ENCODE data around the gene ICAM5.
"Not testable (repeated sequence)": the region's sequence is repeated elsewhere in the genome, so short reads cannot be mapped to it uniquely, and the experiment has no call there.

The ICAM5 gene

GRCh38 chr19:10270616-10271394 lies 18.9 kb upstream of the ICAM5 start, which contains the start of gene ICAM1:
Gene ICAM1 (plus strand): TSS chr19:10271120. CDS start chr19:10271160, 40 bp downstream.
- peak; percentile 91 for DNase-seq

DNA sequence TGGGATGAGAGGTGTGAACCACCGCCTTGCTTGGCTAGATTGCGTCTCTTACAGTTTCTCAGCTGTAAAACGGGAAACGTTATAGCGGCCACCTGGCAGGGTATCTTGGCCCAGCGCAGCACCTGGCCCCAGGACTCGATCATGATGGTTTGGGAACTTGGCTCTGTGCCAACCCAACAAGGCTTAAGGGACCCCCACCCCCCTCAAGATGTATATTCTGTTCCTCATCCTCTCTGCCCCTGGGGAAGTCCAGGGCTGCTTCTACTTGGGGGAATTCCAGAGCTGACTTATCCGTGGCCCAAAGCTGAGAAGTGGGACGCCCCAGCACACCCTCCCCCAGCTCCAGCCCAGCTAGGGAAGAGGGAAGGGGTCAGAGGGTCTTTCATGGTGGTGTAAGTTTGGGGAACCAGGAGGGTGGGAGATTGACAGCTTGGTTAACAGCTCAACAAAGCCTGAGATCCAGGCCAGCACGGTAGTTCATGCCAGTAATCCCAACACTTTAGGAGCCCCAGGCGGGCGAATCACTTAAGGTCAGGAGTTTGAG lies 18.1 kb upstream of the ICAM5 start:
- DNase-seq: peak; percentile 80

GRCh38 chr19:10274589-10274988 lies 15.2 kb upstream of the ICAM5 start:
- no peak for DNase-seq

GRCh38 chr19:10277795-10278589 lies 11.8 kb upstream of the ICAM5 start:
- no peak for DNase-seq

- DNase-seq: no peak
These were observed 10.8 kb upstream of the ICAM5 start for GRCh38 chr19:10278935-10279334.

- DNase-seq: no peak
These were observed 9.9 kb upstream of the ICAM5 start for GRCh38 chr19:10279737-10280442.

DNA sequence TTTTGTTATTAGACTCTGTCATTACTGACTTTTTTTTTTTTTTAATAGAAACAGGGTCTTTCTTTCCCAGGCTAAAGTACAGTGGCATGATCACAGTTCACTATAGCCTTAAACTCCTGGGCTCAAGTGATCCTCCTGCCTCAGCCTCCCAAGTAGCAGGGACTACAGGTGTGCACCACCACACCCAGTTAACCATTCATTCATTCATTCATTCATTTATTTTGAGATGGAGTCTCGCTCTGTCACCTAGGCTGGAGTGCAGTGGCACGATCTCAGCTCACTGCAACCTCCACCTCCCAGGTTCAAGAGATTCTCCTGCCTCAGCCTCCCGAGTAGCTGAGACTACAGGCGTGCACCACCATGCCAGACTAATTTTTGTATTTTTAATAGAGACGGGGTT lies 7.7 kb upstream of the ICAM5 start:
- not testable (repeated sequence) for DNase-seq

DNA sequence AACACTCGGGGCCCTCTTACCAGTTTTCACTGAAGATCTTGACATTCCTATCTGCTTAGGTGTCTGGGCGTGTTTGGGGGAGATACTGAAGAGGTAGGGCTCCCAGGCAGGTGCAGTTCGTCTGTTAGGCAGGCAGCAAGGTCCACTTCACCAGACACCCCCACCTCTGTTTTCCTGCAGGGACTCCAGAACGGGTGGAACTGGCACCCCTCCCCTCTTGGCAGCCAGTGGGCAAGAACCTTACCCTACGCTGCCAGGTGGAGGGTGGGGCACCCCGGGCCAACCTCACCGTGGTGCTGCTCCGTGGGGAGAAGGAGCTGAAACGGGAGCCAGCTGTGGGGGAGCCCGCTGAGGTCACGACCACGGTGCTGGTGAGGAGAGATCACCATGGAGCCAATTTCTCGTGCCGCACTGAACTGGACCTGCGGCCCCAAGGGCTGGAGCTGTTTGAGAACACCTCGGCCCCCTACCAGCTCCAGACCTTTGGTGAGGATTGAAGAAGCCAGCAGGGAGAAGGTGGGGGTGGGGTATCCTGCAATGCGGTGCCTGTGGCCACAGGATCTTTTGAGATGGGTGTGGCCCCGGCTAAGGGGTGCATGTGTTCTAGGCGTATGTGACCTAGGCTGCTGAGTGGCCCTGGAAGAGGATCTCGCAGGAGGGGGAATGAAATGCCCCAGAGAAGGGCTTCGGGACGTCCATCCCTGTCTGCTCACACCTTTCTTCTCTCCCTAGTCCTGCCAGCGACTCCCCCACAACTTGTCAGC lies 6.3 kb upstream of the ICAM5 start:
- DNase-seq: no peak

- DNase-seq: no peak
These were observed 5.4 kb upstream of the ICAM5 start for GRCh38 chr19:10284065-10284959.

DNA sequence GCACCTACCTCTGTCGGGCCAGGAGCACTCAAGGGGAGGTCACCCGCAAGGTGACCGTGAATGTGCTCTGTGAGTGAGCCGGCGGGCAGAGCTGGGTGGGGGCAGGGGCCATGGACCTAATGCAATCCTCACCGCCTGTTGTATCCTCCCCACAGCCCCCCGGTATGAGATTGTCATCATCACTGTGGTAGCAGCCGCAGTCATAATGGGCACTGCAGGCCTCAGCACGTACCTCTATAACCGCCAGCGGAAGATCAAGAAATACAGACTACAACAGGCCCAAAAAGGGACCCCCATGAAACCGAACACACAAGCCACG lies 4.8 kb upstream of the ICAM5 start:
- no peak for DNase-seq

DNA sequence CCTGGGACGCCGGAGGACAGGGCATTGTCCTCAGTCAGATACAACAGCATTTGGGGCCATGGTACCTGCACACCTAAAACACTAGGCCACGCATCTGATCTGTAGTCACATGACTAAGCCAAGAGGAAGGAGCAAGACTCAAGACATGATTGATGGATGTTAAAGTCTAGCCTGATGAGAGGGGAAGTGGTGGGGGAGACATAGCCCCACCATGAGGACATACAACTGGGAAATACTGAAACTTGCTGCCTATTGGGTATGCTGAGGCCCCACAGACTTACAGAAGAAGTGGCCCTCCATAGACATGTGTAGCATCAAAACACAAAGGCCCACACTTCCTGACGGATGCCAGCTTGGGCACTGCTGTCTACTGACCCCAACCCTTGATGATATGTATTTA lies 4.4 kb upstream of the ICAM5 start:
- DNase-seq: no peak

- DNase-seq: peak; percentile 53
These were observed 2.7 kb upstream of the ICAM5 start, which contains the start of gene ICAM4 for GRCh38 chr19:10286803-10287737. Gene ICAM4 (plus strand): TSS chr19:10286955. CDS start chr19:10287013, 58 bp downstream.

DNA sequence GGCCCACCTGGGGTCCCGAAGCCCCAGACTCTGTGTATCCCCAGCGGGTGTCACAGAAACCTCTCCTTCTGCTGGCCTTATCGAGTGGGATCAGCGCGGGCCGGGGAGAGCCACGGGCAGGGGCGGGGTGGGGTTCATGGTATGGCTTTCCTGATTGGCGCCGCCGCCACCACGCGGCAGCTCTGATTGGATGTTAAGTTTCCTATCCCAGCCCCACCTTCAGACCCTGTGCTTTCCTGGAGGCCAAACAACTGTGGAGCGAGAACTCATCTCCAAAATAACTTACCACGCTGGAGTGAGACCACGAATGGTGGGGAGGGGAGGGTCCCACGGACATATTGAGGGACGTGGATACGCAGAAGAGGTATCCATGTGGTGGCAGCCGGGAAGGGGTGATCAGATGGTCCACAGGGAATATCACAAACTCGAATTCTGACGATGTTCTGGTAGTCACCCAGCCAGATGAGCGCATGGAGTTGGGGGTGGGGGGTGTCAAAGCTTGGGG lies 1.0 kb upstream of the ICAM5 start:
- DNase-seq: no peak

DNA sequence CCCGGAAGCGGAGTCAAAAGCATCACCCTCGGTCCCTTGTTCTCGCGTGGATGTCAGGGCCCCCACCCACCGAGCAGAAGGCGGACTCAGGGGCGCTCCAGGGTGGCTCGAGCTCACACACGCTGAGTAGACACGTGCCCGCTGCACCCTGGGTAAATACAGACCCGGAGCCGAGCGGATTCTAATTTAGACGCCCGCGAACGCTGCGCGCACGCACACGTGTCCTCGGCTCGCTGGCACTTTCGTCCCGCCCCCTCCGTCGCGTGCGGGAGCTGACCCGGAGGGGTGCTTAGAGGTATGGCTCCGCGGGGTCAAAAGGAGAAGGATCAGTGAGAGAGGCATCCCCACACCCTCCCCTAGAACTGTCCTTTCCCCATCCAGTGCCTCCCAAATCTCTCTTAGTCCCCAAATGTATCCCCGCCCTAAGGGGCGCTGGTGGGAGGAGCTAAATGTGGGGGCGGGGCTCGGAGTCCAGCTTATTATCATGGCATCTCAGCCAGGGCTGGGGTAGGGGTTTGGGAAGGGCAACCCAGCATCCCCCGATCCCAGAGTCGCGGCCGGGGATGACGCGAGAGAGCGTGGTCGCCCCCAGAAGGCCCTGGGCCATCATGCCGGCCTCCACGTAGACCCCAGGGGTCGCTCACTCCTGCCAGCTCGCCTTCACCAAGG lies 451 bp upstream of the ICAM5 start:
- DNase-seq: peak; percentile 64

GRCh38 chr19:10290357-10290875 lies 664 bp downstream of the ICAM5 start:
- DNase-seq: no peak

GRCh38 chr19:10290876-10291553 lies 1.3 kb downstream of the ICAM5 start:
- DNase-seq: peak; percentile 59

GRCh38 chr19:10291554-10292205 lies 1.9 kb downstream of the ICAM5 start:
- DNase-seq: no peak

DNA sequence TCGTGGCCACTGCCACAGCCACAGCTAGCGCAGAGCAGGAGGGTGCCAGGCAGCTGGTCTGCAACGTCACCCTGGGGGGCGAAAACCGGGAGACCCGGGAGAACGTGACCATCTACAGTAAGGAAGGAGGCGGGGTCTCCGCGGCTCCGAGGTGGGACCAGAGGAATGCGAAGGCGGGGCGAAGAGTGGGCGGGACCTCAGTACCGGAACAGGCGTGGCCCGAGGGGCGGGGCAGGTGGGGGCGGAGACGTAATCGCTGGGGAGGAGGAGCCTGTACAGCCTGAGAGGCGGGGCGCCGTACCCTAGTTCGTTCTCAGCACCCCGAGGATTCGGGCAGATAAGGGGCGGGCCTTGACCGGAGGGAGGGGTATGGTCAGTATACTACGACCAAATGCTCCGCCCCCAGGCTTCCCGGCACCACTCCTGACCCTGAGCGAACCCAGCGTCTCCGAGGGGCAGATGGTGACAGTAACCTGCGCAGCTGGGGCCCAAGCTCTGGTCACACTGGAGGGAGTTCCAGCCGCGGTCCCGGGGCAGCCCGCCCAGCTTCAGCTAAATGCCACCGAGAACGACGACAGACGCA lies 2.5 kb downstream of the ICAM5 start:
- DNase-seq: peak; percentile 74

Data from CD4-positive, alpha-beta T cell treated with Interferon gamma for 1 hour (primary cell).